Inflammatory macrophage treated with lipopolysaccharide for 1 hour (primary cell): ENCODE data around the gene THBS2.
A peak's percentile ranks its signal among the peaks of the same experiment; 100 is the strongest.
"Not testable (repeated sequence)": the region's sequence is repeated elsewhere in the genome, so short reads cannot be mapped to it uniquely, and the experiment has no call there.

Experiments
- DNase-seq, 2 donors: peaks; one replicate each; pipeline ENCODE4 v3.0.0-alpha.2; 2020 to 2022

Gene THBS2

GRCh38 chr6:169253337-169254238 lies at the start of gene THBS2:
Gene THBS2, minus strand, starts transcription at chr6:169253846. Its CDS starts 3,062 bp downstream, at chr6:169250784.
- DNase-seq = no peak

DNA sequence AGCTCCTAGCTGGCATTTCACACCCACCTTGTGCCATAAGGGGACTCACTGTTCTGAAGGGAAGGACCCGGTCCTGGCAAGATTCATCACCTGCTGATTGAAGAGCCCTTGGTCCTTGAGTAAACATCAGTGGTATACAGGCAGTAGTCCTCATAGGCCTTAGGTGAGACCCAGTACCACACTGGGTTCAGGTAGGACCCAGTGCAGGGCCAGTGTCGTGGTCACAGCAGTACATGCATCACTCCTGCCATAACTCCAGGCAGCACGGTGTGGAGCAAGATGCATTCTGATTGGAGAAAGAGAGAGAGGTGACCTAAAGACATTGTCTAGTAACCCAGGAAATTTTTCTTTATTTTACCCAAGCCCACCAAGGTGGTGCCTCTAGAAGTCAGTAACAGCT lies 49.1 kb upstream of the THBS2 start:
- DNase-seq = no peak

DNA sequence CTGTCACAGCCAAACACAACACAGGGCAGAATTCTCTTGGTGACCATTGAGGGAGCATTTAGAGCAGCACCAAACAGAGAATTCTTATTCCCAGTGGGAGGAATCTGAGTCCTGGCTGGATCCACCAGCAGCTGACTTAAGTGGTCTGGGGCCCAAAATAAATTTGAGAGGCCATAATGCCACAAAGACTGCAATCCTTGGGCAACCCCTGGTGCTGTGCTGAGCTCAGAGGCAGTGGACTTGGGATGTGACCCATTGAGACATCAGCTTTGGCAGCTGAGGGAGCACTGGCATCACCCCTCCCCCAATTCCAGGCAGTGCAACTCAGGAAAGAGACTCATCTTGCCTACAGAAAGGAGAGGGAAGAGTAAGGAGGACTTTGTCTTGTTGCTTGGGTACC lies 48.6 kb upstream of the THBS2 start:
- DNase-seq = no peak

DNA sequence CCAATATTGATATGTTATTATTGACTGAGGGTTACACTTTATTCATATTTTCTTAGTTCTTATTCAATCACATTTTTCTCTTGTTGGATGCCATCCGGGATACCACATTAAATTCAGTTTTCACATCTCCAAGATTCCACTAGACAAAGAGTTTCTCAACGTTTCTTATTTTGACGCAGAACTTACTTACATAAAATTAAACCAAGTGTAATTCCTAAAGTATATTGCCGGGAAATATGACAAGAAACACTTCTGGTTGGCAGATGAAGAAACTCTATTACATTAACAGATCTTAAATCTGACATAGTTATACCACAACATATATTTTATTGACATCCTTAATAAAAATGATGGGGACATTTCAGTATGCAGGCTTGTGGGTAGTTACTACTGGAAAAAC lies 47.3 kb upstream of the THBS2 start:
- DNase-seq = no peak

- DNase-seq = not testable (repeated sequence)
Measured at GRCh38 chr6:169298626-169299025, 45.0 kb upstream of the THBS2 start.

- no peak for DNase-seq
Measured at GRCh38 chr6:169296622-169297021, 43.0 kb upstream of the THBS2 start.

- no peak for DNase-seq
Measured at GRCh38 chr6:169296170-169296569, 42.5 kb upstream of the THBS2 start.

DNA sequence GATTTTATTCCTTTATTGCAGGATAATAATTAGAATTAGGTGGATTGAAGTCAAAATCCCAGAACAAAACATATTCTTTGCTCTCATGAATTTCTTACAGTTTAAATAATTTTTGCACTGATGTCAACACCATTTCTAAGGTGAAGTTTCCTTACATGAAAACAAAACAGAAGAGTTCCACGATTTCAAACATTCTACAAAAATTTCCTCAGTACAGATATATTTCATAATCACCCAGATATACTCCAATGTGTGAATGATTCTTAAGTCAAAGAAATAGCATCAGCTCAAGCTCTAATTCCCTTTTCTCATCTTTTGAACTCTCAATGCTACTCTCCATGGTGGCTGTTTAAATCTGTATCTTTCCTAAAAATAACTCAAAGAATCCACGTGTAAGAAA lies 39.5 kb upstream of the THBS2 start:
- peak; percentile 38 to 61 for DNase-seq

DNA sequence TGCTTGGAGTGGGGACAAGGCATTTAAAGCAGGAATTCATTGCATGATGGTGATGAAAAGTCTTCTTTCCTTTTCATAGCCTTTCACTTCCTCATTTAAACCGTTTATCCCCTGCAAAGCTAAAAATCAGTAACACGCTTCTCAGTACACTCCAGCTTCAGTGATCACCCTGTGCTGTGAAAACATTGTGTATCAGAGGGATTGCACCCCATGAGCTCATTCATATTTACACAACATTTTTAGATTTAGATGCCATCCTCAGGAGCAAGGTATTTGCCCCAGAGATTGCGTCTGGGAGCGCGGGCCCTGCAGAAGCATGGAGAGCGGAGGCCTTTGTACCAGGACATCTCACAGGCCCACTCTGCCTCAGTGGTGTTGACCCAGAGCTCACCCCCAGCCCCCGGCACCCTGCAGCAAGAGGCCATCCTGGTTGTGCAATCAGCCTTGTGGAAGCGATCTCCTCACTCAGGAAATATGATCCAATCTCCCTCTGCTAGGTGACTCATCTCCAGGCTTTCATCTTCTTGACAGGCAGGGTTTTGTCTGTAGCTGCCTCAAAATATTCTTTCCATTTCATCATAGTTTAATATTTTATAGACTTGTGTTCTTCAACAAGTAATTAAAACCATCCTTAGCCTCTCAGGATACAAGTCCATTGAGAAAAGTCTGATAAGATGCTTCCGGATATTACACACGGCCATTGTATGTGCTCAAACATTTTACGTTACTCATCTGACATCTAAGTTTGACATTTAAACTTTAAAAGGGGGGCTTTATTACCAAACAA lies 38.9 kb upstream of the THBS2 start:
- DNase-seq = peak; percentile 65 to 89

DNA sequence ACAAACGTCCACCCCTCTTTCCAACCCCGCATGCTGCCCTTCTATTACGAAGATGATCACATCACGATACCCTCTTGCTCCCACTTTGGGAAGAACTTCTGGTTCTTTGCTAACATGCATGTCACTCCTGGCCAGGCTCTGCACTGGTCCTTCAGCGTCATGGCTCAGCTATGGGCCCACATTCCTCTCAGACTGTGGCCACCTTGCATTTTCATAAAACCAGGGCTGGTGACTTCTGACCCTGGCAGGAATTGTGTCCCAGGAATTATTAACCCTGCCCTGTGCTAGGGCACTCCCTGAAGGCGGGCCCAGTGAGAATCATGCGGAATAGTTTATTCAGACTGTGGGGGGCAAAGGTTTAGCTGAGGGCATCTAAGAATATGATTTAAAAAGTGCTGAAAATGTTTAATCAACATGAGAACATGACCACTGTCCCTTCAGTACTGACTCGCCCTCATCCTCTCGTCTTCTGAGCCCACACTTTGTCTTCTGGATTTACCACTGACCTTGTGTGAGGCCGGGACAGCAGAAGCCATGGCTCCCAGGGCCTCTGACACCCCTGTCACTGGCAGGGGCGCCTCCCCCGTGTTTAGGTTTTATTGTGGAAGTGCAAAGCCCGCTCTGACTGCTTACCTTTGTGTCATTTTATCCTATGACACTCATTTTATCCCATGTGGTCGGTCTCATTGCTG lies 38.1 kb upstream of the THBS2 start:
- no peak for DNase-seq

DNA sequence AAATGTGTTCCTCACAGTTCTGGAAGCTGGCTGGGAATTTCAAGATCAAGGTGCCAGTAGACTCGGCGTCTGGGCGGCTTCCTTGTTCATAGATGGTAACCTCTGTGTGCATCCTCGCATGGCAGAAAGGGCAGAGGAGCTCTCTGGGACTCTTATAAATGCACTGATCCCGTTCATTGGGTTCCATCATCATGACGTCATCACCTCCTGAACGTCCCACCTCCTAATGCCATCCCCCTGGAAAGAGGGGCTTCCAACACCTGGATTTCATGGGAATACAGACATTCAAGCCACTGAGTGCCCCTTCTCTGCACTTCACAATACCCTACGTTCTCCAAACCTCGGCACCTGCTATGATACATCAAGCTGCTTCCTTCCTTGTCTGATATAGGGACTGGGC lies 37.5 kb upstream of the THBS2 start:
- no peak for DNase-seq

- peak; percentile 60 to 68 for DNase-seq
Measured at GRCh38 chr6:169289619-169290339, 36.1 kb upstream of the THBS2 start.

DNA sequence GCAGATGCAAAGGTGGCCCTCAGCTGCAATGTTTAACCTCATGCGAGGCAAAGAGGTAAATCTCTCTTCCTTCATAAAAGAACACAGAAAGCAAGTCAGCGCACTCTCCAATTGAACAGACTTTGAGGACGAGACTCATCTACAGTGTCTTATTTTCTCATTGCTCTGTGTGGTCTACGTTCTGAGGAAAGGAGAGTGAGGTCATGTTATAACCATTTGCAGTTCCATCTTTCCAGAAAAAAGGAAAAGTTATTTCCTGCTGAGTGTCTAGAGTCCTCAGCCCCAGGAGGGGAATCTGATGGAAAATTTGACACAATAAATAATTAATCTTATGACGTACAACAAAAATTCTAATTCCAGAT lies 35.6 kb upstream of the THBS2 start:
- no peak for DNase-seq

DNA sequence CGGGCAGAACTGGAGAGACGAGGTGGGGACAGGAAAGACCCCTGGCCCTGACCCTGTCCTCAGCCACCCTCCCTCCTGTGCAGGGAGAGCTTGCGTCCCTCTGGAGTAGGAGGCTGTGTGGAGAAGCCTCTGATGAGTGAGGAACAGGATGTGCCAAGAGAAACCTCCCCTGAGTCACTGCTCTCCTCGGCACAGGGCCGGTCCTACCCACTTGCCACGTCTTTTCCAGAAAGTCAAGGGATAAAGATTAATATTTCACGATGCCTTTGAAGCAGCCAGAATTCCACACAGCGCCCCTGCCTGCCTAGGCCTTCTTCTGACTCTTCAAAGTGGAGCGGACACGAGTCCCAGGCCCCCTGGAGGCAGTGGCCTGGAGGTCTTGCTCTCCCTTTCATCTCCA lies 34.9 kb upstream of the THBS2 start:
- peak; percentile 22 to 43 for DNase-seq

DNA sequence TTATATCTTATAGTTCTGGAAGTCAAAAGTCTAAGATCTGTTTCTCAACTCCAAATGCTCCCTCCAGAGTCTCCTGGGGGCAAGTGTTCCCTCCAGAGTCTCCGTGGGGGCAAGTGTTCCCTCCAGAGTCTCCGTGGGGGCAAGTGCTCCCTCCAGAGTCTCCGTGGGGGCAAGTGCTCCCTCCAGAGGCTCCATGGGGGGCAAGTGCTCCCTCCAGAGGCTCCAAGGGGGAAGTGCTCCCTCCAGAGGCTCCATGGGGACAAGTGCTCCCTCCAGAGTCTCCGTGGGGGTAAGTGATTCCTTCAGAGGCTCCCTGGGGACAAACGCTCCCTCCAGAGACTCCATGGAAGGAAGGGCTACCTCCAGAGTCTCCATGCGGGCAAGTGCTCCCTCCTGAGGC lies 34.0 kb upstream of the THBS2 start:
- no peak for DNase-seq

DNA sequence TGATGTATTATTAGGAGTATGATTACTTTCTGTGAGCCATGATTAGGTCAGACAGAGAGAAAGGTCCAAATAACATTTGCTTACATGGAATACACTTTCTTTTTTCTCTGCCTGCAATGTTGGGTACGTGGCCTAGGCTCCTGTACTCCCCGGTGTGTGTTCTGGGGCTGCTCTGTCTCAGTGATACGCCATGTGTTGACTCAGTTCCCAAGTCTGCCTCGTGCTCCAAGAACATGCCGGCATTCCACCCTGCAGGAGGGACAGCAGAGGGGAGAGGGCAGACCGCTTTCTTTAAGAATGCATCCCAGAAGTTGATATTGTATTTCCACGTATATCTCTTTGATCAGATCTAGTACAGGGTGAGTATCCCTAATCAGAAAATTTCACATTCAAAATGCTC lies 33.3 kb upstream of the THBS2 start:
- DNase-seq = no peak

- DNase-seq = no peak
Measured at GRCh38 chr6:169285165-169285564, 31.5 kb upstream of the THBS2 start.

GRCh38 chr6:169283924-169284323 lies 30.3 kb upstream of the THBS2 start:
- DNase-seq = no peak

DNA sequence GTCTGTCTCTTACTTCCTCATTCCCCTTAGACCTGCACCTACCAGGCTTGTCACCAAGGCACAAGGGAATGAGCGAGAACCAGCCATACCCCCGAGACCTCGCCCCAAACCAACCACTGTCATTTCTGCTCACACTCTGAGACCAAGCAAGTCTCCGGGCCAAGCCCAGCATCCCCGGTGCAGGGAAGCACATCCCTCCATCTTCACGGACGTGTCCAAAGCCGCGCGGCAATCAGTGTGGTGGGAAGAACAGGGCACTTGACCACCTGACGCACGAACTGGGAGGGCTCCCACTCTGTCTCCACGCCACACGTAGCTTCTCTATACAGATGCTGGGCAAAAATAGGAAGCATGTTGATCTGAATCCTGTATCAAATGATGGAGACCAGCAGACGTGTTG lies 28.4 kb upstream of the THBS2 start:
- no peak for DNase-seq

GRCh38 chr6:169277619-169278018 lies 24.0 kb upstream of the THBS2 start:
- DNase-seq = no peak

DNA sequence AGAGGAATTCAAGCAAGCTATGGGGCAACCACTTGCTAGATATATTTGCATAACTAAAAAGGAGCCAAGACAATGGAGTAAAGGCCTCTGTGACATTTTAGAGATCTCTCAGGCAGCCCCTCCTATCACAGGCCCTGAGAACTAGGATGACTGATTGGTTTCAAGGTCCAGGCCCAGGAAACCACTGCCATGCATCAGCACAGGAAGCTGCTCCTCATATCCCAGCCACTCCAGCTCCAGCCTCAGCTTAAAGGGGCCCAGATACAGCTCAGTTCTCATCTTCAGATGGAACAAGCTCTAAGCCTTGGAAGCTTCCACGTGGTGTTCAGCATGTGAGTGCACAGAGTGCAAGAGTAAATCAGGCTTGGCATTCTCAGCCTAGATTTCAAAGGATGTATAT lies 21.1 kb upstream of the THBS2 start:
- DNase-seq = no peak

- no peak for DNase-seq
Measured at GRCh38 chr6:169273511-169273910, 19.9 kb upstream of the THBS2 start.

DNA sequence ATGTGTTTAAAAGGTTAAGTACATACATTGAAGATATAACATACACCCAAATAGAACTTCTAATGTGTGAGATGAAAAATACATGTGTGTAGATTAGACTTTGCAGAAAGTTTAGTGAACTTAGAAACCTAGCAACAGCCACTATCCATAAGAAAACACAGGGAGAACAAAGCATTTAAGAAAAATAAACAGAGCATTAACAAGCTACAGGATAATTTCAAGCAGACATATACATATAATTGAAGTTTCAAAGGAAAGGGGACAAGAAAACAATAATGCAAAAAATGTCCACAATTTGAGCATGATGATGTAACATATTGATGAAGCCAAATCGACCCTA lies 18.2 kb upstream of the THBS2 start:
- no peak for DNase-seq
